Left colon (tissue), 2 donors: ENCODE measurements around the gene SORBS1. TPM values are rescaled to one million over a fixed set of nuclear protein-coding genes. Genes with fewer than 3 reads are reported as not detected.
A peak's percentile ranks its signal among the peaks of the same experiment; 100 is the strongest.

Source experiments
- ATAC-seq: fragments of 200-7000 bp; cut with Tn5 transposase; one replicate; pipeline ENCODE4 v1.9.1; 2020; ENCODE audit warnings: mild to moderate bottlenecking, moderate library complexity
- DNase-seq, 2 donors: peaks; one replicate each; pipeline ENCODE4 v3.0.0-alpha.2; 2020
- intact Hi-C, 2 donors: fragments of 100-400 bp; cut with DNase I in 1 of 2; cut with micrococcal nuclease in 1 of 2; formaldehyde crosslinking; loops; one replicate each; pipeline versions ENCODE4 v1.11.2 to v1.14.0; 2022; cut with DNase I, micrococcal nuclease
- total RNA-seq, 2 donors: library from RNA; stranded (reverse); fragmentation: NEBNext Ultra II Directional; extraction: Animal tissue kit (Norgen Biotek cat#: 25700); gene quantifications; one replicate each; pipeline ENCODE4 v1.2.1, GENCODE V29; 2021
- donor health status: DM: no; HTN: no; CAD: no.
- donor health status: DM: yes; HTN: yes; CAD: no.

The SORBS1 gene
- total RNA-seq, 2 donors from 2014 or later: 20.6 to 120 TPM

DNA sequence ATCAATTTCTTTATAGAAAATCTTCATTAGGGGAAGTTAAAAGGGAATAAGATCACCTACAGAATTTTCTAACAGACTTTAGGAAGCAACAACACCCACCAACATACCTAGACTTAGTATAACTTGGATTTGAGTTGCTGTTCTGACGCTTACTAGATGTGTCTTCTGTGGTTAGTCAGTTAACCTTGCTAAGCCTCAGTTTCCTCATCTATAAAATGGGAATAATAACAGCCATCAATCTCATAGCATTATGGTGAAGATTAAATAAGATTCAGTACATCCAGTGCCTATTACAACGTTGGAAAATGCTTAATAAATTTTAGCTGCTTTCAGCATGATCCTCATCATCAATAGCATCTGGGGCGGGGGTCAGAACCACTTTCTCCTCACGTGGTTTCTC lies 106.2 kb downstream of the SORBS1 start:
- intact Hi-C loops: no loop called here
- no peak for DNase-seq
- no peak for ATAC-seq

- intact Hi-C loops: no loop called here
These were observed 106.8 kb downstream of the SORBS1 start for GRCh38 chr10:95454356-95454755.

DNA sequence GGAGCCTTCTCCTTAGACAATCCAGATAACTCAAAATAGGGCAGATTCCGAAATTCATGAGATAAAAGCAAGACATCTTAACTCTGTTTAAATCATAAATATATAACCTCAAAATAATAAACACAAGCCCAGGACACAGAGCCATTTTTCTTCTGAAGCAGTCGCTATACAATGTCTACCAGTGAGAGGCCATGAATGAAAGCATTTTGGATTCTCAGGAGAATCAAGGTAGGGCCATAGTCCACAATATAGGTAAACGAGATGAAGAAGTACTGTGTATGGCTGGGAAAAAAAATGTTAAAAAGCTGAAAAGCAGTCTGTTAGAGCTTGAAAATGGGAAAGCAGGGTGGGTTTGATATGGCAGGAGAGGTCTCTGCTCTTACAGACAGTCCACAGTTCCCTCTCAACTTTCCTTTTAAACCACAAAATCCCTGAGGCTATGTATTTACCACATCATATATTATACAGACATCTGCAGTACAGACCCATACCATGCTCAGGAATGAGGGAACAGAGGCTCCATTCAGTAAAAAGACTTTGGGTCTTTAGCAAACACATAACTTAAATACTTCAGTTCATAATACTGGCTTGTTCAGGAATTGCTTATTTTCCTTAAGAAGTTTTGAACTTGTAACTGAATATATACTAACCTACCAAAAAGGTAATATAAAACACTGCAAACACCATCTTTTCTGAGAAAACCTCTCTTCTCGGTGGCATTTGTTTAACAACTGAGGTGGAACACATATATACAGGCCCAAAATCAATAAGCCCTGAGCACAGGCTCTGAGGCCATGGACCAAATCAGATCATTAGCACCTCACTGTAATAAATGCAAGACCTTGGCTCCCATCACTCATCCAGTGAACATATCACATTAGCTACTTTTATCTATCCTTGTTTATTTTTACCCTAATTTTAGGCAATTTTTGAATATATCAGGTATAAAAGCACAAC lies 109.3 kb downstream of the SORBS1 start:
- DNase-seq: no peak
- no peak for ATAC-seq
- intact Hi-C loops: no loop called here

More at GRCh38 chr10:95454356-95454755, 106.8 kb downstream of the SORBS1 start:
- DNase-seq: no peak
- no peak for ATAC-seq

DNA sequence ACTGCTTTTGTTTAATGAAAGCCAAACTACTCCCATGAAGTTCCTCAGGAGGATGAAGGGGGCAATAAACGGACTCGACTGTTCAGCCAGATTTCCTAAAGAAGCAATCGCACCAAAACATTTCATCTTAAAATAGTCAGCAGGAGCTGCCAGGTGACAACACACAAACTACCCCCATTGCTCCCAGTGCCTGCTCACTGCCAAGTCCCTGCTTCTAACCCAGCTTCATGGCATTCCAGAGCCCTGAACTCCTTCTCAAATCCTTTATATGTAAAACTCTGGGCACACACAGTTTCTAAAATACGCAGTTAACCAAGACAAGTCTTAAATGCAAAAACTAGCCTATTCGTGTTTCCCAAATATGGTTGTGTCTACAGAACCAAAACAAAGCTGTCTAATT lies 110.0 kb downstream of the SORBS1 start:
- no peak for DNase-seq
- ATAC-seq: no peak
- intact Hi-C loops: no loop called here

DNA sequence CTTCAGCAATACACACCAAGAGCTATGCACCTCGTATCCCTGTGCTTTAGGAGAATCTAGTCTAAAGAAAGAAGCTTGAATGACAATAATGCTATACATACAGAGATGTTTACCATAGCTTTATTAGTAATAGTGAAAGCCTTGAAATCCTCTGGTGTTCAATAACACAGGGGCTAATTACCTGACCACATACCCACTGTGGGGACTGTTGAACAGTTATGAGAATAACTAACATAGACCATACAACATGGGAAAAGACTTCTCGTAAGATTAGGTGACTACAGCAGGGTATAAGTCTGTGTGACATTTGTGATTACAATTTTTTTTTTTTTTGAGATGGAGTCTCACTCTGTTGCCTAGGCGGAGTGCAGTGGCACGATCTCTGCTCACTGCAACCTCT lies 111.0 kb downstream of the SORBS1 start:
- intact Hi-C loops: no loop called here
- DNase-seq: no peak
- ATAC-seq: no peak

DNA sequence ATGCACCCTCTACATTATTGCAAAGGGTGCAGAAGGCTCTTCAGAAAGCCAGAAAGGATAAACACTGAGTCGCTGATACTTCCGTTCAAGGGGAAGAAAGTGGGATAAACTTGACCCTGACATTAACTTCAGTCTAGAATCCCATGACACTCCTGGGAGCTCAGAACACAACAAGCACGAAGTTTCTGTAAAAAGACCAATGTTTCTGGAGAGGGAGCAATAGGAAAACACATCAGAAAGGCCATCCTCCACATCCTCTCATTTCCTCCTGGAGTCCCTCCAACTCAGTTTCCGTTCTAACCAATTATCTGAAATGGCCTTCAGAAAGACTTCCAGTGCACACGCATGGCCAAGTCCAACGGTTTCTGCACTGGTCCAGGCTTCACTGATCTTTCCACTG lies 113.5 kb downstream of the SORBS1 start:
- DNase-seq (no peak), ATAC-seq (no peak)
- intact Hi-C loops: no loop called here

DNA sequence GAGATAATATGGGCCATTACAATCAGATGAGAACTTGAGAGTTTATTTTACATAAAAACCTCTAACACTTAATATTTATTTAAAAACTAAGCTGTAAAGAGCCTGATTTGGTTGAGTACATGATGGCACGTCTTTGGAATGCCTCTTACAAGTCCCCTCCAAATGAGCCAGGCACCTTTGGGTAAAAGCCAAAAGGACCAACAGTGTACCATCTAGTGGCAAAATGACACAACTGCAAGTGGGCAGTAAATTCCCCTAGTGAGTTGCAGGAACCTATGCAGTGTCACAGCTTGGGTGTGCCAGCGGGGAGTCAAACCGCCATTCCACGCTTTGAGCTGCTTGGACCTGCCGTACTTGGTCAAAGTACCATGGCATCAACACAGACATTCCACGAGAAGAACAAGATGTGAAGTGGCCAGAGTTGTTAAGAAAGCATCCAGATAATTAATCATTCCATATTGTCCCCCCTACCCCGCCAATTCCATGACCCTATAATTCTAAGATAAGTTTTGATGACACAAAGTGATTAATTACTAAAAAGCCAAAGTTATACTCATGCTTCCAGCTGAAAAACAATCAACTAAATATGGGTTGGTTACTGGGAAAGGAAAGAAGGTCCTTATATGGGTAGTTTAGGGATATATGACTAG lies 115.2 kb downstream of the SORBS1 start:
- ATAC-seq: peak; percentile 94
- peak; percentile 47 to 64 for DNase-seq
- intact Hi-C loops: no loop called here

GRCh38 chr10:95445223-95445836 lies 115.8 kb downstream of the SORBS1 start:
- intact Hi-C loops: no loop called here
- ATAC-seq (peak; percentile 56), DNase-seq (peak; percentile 31 to 79)

DNA sequence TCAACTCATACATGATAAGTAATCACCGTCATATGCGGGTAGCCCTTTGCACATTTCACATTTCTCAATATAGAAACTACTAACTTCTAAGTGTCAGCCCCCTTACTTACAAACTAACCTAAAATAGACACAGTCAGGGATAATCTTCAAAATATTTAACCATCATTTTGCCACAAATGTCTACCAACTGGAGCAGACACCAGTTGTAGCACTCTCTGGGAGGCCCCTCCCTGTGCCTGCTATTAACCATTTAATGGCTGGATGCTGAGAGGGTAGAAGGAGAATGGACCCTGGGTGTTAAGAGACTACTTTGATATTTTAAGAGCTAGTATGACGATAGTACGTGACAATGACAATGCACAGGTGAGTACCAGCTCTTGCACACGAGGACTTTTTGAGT lies 116.4 kb downstream of the SORBS1 start:
- DNase-seq (no peak), ATAC-seq (no peak)
- intact Hi-C loops: no loop called here

- no peak for ATAC-seq
- DNase-seq: no peak
- intact Hi-C loops: no loop called here
These were observed 117.5 kb downstream of the SORBS1 start for GRCh38 chr10:95443636-95444035.

DNA sequence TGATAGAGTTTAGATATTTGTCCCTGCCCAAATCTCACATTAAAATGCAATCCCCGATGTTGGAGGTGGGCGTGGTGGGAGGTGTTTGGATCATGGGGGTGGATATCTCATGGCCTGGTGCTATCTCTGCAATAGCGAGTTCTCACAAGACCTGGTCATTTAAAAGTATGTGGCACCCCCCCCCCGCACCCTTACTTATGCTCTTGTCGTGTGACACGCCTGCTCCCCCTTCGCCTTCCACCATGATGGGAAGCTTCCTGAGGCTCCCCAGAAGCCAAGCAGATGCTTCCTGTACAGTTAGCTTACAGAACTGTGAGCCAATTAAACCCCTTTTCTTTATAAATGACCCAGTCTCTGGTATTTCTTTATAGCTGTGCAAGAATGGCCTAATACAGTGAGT lies 118.8 kb downstream of the SORBS1 start:
- DNase-seq: no peak
- intact Hi-C loops: no loop called here
- ATAC-seq: no peak

- intact Hi-C loops: no loop called here
- no peak for DNase-seq
- no peak for ATAC-seq
These were observed 119.6 kb downstream of the SORBS1 start for GRCh38 chr10:95441547-95441923.

- DNase-seq: no peak
- intact Hi-C loops: no loop called here
- no peak for ATAC-seq
These were observed 120.2 kb downstream of the SORBS1 start for GRCh38 chr10:95440756-95441546.

DNA sequence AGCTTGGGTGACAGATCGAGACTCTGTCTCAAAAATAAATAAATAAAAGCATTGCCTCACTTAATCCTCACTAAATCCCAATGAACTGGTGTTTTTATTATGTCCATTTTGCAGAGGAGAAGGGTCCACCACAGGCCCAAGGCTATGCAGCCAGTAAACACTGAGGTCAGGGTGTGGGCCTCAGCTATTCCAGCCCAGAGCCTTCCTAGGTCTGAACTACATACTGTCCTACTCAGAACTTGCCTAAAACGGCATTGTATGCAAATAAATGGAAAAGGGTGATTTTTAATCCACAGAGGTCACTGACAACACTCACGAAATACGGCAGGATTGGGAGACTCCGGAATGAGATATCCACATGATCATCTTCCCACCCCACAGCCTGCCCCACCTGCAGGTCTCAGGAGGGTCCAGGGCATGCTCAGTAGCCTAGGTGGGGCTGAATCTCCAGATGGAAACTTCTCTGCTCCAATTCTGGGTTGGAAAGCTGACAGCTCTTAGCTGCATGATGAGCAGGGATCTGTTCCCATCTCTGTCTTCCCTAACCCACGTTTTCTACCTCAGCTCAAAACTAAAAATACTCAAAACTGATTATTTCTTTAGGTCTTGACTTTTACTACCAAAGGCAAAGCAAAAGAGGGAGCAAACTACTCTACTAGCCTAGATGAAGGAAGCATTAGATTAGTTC lies 121.0 kb downstream of the SORBS1 start:
- DNase-seq: no peak
- no peak for ATAC-seq
- intact Hi-C loops: no loop called here

DNA sequence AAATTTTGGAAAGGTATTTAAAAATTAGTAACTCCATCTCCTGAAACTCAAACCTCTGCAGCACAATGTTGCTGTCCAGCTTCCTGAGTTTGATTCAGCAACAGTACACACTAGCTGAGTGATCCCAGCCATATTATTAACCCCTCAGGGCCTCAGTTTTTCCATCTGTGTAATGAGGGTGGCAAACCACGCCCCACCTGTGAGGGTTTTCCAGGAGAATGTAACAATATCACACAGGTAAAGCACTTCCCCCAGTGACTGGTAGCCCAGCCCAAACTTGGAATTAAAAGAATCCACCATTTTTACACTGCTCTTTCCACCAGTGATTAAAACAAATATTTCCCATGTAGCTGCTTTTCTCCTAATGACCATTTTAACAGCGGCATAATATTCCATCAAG lies 122.4 kb downstream of the SORBS1 start:
- intact Hi-C loops: loop anchor here in 1 of 2 donors (10.0 kb wide), 1 partner anchor 166 kb away; no protein-coding TSS in a partner anchor
- ATAC-seq (no peak), DNase-seq (no peak)

GRCh38 chr10:95437669-95438068 lies 123.5 kb downstream of the SORBS1 start:
- intact Hi-C loops: loop anchor here in 1 of 2 donors (10.0 kb wide), 1 partner anchor 167 kb away; no protein-coding TSS in a partner anchor
- ATAC-seq (no peak), DNase-seq (no peak)

DNA sequence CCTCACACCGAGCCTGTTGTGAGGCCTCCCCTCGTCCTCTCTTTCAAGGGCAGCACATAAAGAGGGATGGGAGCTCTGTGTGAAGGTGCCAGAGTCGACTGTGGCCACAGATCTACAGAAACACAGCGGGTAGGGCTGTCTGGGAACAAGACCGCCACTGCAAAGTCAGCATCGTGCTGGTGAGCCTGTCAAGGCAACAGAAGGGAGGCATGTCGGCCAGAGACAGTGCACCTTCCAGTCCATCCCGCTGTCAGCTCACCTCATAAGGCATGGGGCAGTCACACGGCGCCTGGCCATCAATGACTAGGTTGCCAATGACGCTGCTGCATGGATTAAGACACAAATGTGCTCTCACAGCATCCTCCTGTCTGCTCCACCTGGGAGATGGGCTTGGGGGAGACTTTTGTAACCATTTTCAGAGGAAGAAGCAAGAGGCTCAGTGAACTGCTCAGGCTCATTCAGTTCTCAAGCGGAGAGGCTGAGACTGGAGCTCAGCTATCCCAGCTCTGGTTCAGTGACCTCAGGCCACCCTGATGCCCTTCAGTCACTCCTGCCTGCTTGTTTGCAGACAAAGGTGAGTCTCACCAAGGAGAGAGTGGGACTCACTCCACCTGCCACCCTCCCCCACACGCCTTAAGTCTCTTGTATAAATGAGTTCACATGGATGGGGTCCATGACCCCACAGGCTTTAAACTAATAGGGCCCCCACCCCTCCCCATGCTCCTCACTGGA lies 125.5 kb downstream of the SORBS1 start:
- intact Hi-C loops: loop anchor here in 1 of 2 donors (10.0 kb wide), 1 partner anchor 169 kb away; no protein-coding TSS in a partner anchor
- no peak for ATAC-seq
- DNase-seq: no peak

- DNase-seq: no peak
- ATAC-seq: no peak
- intact Hi-C loops: loop anchor here (5.0 to 10.0 kb wide), 2 partner anchors 168 to 170 kb away; no protein-coding TSS in a partner anchor
These were observed 126.6 kb downstream of the SORBS1 start for GRCh38 chr10:95434583-95434982.
